DND-41 (cell line): Measurements from ENCODE around the gene EFCAB11.

Experiments used
- CTCF ChIP-seq: IDR thresholded peaks from 2 replicates; pipeline ENCODE4 v1.5.1; 2012; ENCODE audit warnings: borderline replicate concordance, low read length, moderate library complexity, mild to moderate bottlenecking; ENCODE audit not compliant: poor library complexity, severe bottlenecking; ENCODE audit errors: extremely low read depth
- EZH2 ChIP-seq: IDR thresholded peaks from 3 replicates; pipeline ENCODE4 v1.6.1; 2012; ENCODE audit warnings: borderline replicate concordance, low read depth, mild to moderate bottlenecking, moderate library complexity, low read length, inconsistent platforms; ENCODE audit not compliant: severe bottlenecking

- TF ChIP-seq CTCF (no peak), EZH2 (no peak)
Measured at GRCh38 chr14:89858089-89858488, 96.4 kb downstream of the EFCAB11 start.
